GM19193 (cell line): Measurements from ENCODE around the gene BMP5.

ENCODE experiments used
- POLR2A ChIP-seq: IDR thresholded peaks from 4 replicates; pipeline ENCODE4 v1.6.1; 2011; ENCODE audit not compliant: insufficient read depth, insufficient read length; ENCODE audit errors: extremely low read depth

BMP5 gene

GRCh38 chr6:55705451-55706440 is 169.6 kb downstream of the BMP5 start:
- TF ChIP-seq POLR2A = no peak

GRCh38 chr6:55704421-55704820 is 171.0 kb downstream of the BMP5 start:
- no peak for TF ChIP-seq POLR2A
